ENCODE measurements around the gene NOL7.

DNA sequence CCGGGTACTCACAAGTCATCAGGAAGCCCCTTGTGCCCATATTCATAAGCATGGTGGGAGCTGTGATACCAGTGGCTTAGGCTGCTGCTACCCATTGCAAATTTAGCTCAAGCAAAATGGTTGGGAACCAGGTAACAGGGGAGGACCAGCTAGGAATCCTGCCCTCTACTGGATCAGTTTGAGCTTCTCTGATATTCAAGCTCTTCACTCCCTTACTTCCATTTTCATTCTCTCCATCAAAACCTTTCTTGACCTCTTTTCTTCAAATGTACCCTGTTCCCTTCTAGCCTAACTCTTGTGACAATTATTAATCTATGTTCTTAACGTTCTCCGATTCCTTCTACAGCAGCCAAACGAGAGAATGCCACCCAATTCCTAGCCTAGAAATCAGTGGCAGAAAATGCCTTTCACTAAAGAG, 9.7 kb downstream of the NOL7 start:
- TF ChIP-seq, protein P1, sequence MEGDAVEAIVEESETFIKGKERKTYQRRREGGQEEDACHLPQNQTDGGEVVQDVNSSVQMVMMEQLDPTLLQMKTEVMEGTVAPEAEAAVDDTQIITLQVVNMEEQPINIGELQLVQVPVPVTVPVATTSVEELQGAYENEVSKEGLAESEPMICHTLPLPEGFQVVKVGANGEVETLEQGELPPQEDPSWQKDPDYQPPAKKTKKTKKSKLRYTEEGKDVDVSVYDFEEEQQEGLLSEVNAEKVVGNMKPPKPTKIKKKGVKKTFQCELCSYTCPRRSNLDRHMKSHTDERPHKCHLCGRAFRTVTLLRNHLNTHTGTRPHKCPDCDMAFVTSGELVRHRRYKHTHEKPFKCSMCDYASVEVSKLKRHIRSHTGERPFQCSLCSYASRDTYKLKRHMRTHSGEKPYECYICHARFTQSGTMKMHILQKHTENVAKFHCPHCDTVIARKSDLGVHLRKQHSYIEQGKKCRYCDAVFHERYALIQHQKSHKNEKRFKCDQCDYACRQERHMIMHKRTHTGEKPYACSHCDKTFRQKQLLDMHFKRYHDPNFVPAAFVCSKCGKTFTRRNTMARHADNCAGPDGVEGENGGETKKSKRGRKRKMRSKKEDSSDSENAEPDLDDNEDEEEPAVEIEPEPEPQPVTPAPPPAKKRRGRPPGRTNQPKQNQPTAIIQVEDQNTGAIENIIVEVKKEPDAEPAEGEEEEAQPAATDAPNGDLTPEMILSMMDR (IDR thresholded peaks at IDR 0.05), result peak in 2 of 7 experiments; percentile 25
- no peak for TF ChIP-seq POLR2A (IDR thresholded peaks at IDR 0.05)

All from stomach (tissue), 4 donors.